GM12874 (cell line): ENCODE measurements around the gene CLEC2A.

ENCODE experiments used
- TF ChIP-seq, protein P1 (sequence below): IDR thresholded peaks from 2 replicates; pipeline ENCODE4 v1.5.1; 2011; ENCODE audit warnings: low read depth, mild to moderate bottlenecking, control low read depth, low read length, moderate library complexity; ENCODE audit not compliant: insufficient read depth

The CLEC2A gene, protein sequence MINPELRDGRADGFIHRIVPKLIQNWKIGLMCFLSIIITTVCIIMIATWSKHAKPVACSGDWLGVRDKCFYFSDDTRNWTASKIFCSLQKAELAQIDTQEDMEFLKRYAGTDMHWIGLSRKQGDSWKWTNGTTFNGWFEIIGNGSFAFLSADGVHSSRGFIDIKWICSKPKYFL

GRCh38 chr12:9932270-9932669 lies at the start of gene CLEC2A:
CLEC2A (minus strand) TSS chr12:9932370; CDS start chr12:9932329, 41 bp downstream.
- TF ChIP-seq, protein P1, sequence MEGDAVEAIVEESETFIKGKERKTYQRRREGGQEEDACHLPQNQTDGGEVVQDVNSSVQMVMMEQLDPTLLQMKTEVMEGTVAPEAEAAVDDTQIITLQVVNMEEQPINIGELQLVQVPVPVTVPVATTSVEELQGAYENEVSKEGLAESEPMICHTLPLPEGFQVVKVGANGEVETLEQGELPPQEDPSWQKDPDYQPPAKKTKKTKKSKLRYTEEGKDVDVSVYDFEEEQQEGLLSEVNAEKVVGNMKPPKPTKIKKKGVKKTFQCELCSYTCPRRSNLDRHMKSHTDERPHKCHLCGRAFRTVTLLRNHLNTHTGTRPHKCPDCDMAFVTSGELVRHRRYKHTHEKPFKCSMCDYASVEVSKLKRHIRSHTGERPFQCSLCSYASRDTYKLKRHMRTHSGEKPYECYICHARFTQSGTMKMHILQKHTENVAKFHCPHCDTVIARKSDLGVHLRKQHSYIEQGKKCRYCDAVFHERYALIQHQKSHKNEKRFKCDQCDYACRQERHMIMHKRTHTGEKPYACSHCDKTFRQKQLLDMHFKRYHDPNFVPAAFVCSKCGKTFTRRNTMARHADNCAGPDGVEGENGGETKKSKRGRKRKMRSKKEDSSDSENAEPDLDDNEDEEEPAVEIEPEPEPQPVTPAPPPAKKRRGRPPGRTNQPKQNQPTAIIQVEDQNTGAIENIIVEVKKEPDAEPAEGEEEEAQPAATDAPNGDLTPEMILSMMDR, result no peak

GRCh38 chr12:9980126-9980525 lies 48.0 kb upstream of the CLEC2A start:
- TF ChIP-seq, protein P1, result no peak

- TF ChIP-seq, protein P1, result no peak
Measured at GRCh38 chr12:9977916-9978315, 45.7 kb upstream of the CLEC2A start.

DNA sequence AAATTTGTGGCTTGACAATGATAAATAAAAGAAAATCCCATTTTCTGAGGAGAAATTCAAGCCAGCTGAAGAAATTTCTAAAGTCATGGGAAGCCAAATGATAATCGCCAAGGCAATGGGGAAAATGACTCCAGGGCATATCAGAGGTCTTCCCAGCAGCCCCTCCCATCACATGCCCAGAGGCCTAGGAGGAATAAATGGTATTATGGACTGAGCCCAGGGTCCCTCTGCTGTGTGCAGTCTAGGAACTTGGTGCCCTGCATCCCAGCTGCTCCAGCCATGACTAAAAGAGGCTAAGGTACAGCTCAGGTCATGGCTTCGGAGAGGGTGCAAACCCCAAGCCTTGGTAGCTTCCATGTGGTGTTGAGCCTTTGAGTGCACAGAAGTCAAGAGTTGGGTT lies 43.4 kb upstream of the CLEC2A start:
- TF ChIP-seq, protein P1, result no peak

DNA sequence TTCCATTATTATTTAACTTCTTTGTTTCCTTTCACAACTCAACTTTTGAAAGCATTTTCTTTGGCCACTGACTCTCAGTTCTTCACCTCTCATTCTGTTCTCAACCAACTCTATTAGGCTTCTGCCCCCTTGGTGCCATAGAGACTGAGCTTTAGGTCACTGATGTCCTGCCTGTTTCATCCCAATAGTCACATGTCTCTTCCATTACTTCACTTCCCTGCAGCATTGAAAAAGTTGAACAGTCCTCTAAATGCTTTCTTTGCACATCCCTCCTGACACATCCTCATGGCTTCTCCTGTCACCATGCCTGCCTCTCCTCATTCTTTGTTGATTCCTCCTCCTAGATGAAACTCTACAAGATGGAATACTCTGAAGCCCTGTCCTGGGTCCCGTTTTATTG lies 41.8 kb upstream of the CLEC2A start:
- TF ChIP-seq, protein P1, result no peak

DNA sequence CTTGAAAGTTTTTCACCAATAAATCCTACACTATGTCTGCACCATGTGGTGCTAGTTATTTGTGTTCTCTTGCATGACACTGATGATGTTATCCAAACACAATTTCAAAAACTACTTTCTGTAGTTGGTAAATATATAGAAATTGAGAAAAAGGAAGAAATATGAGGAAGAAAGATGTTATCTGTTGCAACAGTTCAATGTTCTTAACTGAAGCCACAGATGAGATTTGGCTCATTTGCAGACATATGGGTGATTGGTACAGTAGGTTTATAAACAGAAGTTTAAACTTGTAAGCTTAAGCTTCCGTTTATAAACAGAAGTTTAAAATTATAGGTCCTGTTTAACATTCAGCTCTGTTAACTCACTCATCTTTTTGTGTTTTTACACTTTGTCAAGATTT lies 39.0 kb upstream of the CLEC2A start, which contains the start of gene CLEC12A:
Gene CLEC12A, plus strand, starts transcription at position 229 of the 400 bp plus-strand sequence. CDS start 188 bp downstream, outside the sequence.
- TF ChIP-seq, protein P1, result no peak

GRCh38 chr12:9969673-9970072 lies 37.5 kb upstream of the CLEC2A start:
- TF ChIP-seq, protein P1, result no peak

GRCh38 chr12:9961901-9962300 lies 29.7 kb upstream of the CLEC2A start:
- TF ChIP-seq, protein P1, result no peak
